Measurements from ENCODE around the gene UPF1.

Gene UPF1

DNA sequence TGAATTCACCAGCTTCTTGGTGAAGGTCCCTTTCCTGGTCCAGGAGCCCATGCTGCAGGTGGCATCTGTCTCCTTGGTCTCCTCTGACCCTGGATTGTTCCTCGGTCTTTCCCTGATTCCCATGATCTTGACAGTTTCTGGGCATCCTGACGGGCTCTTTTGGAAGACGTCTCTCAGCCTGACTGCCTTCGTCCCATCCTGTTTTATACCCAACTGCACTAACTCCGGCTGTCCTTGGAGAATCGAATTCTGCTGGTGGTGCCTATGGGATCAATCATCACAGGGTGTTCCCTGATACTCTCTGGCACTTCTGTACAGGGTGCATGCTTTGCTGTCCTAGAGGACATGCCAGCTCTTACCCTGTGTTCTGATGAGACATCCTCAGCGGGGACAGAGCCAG is 45.1 kb downstream of the UPF1 start:
- no peak for DNase-seq

DNA sequence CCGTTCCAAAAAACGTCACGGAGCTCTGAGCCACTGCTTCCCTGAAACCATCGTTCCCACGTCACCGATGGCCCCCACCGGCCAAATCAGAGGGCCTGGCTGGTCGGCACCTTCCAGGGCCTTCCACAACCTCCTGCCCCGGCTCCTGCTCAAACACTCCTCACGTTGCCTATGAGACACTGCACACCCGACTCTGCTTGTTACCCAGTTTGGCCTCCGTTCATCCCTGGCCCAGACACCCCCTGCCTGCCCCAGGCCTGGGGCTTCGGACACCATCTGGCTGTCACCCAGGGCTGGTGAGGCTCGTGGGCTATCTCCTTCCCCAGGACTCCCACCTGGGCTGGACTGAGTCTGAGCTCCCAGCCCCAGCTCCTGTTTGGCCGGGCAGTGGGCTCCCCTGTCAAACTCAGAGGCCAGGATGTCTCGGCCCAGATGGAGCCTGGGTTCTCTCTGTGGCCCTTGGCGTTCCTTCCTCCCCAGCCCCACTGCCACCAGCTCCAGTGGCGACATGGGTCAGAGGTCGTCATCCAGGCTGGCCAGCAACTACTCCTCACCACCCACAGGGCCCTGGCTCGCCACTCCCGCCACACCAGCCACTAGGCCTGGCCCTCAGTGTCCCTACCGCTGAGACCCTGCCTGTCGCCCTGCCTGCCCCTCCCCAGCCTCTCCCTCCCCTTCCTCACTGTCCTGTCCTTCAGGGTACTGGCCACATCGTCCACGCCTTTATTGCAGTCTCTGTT is 46.5 kb downstream of the UPF1 start:
- DNase-seq: no peak

DNA sequence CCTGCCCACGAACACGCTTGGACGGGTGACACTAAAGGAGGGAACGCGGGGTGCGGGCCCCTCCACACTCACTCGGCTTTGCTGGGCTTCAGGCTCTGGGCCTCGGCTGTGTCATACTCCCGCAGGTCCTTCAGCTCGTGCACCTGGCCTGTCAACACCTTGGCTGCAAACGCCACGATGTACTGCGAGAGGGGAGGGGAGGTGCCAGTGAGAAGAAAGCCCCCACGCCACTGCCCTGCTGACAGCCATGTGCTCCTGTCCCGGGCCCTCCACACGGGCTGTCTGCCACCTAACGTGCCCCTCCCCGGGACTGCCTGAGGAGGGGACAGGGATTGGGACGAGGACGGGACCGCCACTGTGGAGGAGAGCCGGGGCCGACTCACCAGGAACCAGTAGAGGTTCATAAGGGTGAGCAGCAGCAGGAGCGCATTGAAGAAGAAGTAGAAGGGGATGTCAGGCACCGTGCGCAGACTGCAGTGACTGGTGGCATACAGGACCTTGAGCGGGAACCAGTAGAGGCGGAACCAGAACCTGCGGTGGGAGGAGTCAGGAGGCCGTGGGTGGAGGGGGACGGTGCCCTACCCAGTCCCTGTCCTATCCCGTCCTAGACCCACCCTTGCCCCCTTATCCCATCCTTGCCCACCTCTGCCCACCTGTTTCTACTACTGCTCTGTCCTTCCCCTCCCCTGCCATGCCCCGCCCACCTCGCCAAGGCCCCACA is 47.3 kb downstream of the UPF1 start:
- DNase-seq: no peak

DNA sequence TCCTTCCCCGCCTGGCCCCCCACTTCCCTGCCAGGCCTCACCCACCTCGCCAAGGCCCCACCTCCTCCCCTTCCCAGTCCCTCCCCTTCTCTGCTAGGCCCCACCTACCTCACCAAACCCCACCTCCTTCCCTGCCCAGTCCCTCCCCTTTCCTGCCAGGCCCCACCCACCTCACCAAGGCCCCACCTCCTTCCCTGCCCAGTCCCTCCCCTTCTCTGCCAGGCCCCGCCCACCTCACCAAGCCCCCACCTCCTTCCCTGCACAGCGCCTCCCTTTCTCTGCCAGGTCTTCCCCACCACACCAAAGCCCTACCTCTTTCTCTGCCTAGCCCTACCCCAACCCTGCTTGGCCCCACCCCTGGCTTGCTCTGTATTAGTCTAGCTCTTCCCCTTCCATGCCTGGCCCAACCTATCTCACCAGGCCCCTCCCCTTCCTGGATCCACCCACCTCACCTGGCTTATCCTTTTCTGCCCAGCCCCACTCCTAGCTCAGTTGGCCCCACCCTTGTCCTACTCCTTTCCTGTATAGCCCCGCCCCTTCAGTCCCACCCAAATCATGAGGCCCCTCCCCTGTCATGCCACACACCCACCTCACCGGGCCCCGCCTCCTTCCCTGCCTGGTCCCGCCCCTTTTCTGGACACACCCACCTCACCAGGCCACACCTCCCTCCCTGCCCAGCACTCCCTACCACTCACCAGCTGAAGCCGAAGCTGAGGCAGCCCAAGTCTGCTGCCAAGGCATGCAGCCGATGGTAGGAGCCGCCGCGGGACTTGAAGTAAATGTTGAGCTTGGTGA is 48.0 kb downstream of the UPF1 start:
- DNase-seq: no peak

DNA sequence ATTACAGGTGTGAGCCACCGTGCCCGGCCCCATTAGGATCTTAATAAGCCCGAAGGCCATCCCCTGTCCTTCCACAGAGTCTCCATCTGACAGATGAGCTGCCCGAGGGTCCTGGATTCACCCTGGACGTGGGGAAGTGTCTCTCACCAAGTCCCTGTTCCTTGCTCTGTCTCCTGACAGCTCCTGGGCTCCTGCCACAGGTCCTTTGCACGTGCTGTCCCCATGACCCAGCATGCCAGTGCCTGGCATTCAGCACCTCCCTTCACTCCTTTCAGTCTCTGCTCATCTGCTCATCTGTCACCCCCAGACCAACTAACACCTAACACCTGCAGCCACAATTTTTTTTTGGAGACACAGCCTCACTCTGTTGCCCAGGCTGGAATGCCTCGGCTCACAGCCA is 49.7 kb downstream of the UPF1 start:
- peak; percentile 10 for DNase-seq

DNA sequence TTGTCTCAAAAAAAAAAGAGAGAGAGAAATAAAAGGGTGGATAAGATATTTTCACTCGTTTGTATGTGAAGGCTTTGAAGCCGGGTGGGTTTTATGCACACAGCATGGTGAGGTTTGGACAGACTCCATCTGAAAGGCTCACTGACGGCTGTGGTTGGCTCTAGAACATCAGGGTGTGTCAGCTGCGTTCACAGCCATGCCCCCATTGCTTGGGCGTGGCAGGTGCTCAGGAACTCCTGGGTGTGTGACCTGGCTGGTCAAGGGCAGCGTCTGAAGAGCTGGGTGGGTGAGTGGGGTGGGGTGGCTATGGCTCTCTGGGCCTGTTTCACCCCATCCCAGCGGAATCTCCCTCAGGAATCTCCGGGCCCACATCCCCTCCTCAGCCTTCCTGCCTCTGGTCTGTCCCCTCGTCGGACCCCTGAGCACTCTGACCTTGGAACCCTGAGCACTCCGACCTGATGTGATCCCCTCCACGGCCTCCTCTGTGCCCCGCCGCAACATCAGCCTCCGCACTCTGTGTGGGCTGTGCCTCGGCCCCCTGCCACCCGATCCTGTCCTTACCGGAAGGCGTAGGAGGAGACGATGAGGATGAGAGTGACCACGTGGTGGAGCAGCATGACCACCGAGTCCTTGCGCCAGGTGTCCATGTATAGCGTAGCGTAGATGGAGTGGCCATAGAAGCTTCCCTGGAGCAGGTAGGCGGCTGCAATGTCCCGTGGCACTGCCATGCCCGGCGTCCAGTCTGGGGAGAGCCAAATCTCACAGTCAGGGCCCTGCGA is 52.0 kb downstream of the UPF1 start:
- peak; percentile 12 for DNase-seq

DNA sequence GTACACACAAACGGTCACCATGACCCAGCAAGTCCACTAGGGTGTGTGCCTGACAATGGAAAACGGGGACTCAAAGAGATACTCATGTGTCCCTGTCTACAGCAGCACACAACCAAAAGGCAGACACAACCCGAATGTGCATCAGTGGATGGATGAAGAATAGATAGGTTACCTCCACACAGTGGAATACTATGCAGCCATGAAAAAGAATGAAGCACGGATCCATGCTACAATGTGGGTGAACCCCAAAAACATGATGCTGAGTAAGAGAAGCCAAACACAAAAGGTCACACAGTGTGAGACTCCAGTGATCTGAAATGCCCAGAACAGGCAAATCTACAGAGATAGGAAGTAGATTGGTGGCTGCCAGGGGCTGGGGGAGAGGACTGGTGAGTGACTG is 55.2 kb downstream of the UPF1 start:
- no peak for DNase-seq

DNA sequence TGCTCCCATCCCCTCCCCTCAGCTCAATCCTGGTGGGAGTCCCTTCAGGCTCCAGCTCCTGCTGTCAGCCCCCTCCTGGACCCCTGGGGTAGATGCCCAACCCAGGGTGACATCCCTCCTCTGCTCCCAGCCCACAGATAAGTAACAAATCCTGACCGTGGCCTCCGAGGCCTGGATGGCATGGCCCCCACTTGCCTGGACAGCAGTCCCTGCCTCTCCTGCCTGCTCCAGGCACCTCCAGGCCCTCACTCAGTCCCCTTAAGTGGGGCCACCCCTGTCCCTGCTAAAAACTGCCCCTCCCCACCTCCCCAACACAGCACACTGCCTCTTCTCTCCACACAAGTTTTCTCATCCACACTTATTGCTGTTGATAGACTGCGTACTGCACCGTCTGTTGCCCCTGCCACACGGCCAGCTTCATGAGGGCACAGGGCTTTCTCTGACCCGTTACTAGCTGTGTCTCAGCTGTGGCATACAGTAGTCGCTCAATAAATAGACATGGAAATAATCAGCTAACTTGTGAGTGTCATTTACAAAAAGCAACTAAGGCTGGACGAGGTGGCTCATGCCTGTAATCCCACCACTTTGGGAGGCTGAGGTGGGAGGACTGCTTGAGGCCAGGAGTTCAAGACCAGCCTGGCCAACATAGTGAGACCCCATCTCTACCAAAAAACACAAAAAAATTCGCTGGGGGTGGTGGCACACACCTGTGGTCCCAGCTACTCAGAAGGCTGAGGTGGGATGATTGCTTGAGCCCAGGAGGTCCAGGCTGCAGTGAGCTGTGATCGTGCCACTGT is 58.4 kb downstream of the UPF1 start:
- no peak for DNase-seq

DNA sequence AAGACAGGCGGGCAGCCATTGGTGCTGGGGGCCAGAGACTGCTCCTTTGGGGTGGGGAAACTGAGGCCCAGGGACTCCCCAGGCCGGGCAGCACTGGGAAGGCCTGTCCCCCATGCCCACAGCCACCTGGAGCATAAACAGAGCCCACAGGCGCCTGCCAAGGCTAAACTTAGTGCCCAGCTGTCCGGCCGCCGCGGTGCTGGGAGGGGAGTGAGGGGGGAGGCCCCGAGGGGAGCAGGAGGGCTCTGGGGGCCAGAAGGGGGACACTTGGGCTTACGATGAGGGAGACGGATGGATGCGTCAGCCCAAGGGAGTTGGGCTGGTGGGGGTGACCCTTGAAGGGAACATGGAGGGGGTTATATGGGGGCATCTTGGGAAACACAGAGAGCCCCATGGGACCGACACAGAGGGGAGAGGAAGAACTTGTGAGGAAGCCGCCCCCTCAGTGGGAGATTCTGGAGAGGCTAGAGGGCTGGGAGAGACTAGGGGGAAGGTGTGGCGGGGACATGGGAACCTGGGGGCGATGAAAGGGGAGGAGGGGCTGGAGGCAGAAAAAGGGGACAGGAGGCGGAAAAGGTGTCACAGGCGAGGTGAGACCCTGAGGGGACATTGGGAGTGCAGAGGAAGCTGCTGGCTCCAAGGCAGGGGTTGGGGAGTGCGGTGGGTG is 62.0 kb downstream of the UPF1 start:
- peak; percentile 55 for DNase-seq

DNA sequence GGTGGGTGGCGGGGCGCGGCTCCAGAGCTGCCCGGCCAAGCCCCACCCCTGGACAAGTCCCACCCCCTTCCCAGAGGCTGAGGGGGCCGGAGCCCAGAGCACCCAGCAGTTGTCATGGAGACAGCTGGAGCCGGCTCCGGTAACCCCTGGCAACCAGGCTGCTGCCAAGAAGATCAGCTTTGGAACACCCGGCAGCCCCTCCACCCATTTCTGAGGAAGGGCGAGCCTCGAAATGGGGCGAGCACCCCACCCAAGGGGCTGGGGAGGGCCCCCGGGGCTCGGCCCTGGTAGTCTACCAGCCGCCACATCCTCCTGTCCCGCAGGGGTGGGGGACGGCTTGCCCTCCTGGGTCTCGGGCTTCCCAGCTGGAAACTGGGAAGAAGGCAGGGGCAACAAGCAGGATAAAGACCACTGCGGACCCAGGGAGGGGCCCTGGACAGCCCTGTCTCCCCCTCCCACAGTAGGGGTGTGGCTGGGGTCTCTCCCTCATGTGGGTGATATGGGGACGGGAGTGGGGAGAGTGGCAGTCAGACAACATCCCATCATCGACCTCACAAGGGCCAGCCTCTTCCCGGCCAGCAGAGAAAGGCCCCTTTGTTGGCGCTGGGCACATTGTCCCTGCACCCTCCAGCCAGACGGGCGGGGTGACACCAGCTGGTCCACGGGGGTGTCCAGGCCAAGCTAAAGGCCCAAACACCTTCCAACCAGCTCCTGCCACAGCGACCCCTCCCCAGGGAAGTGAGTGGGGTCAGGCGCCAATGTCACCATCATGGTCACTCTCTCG is 62.7 kb downstream of the UPF1 start:
- peak; percentile 91 for DNase-seq

DNA sequence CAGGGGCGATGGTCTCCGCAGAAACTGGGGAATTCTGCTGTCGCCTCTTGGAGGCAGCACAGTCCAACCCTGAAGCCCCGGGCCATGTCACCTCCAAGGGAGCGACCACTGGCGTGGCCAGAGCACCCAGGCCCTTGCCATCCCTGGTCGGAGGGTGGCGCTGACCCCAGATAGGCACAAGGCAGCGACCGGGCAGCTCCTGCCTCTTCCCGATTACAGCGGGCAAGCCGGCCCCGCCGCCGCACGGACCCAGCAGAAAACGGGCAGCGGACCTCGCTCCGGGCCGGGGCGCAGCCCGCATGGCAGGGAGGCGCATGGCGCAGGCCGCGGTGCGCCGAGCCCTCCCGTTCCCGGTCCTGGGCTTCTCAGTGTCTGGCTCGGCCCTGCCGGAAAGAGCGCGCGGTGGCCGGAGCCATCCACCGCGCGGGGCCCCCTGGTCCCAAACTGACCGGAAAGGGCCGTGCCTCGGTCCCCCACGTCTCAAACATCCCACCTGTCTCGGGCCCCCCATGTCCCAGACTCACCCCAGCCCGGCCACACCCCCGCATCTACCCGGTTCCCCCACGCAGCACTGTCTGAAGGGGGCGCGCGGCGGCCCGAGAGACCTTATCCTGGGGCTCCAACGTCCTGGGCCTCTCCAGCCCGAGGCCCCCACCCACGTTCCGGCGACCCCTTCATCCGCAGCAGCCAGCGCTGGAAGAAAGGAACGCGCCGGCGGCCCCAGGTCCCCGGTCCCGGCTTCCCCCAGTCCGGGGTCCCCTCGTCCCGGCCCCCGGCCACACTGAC is 63.5 kb downstream of the UPF1 start:
- DNase-seq: peak; percentile 67

DNA sequence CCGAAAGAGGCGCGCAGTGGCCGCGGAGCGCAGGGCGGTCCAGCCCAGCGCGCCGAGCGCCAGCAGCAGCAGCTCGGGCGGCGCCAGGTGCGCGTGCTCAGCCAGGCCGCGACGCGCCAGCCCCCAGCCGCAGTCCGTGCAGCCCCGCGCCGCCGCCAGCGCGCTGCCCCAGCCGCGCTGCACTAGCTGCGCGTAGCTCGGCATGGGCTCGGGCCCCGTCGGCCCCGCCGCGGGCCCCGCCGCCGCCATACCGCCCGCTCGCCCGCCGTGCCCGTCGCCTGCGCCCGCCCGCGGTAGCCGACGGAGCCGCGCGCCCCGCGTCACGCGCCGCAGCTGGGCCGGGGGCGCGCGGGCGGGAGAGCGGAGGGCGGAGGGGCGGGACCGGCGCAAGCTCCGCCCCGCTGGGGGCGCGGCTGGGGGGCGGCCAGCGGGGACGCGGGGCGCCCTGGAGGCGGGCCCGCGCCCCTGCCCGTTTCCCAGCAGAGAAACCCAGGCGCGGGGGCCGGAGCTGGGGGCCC is 64.1 kb downstream of the UPF1 start, which contains the start of gene CERS1:
Gene CERS1, minus strand, starts transcription at position 335 of the 518 bp plus-strand sequence. Its CDS starts 86 bp downstream, at position 249.
- DNase-seq: peak; percentile 50

DNA sequence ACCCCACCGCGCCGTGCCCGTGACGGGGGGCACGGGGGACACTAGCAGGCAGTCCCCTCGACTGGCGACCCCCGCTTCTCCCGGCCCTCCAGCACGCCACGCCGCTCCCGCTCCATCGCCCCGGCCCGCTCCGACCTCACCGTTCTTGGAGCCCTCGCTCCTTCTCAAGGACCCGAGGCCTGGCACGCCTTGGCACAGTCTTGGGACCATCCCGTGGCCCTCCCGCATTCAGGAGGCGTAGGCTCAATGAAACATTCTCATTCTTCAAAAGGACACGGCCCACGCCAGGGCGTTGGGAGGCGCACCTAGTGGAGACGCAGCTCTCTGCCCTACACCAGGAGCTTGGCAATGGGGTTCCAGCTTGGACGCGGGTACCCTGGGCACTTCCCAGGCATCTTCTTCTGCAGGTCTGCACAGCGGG is 64.7 kb downstream of the UPF1 start:
- no peak for DNase-seq

DNA sequence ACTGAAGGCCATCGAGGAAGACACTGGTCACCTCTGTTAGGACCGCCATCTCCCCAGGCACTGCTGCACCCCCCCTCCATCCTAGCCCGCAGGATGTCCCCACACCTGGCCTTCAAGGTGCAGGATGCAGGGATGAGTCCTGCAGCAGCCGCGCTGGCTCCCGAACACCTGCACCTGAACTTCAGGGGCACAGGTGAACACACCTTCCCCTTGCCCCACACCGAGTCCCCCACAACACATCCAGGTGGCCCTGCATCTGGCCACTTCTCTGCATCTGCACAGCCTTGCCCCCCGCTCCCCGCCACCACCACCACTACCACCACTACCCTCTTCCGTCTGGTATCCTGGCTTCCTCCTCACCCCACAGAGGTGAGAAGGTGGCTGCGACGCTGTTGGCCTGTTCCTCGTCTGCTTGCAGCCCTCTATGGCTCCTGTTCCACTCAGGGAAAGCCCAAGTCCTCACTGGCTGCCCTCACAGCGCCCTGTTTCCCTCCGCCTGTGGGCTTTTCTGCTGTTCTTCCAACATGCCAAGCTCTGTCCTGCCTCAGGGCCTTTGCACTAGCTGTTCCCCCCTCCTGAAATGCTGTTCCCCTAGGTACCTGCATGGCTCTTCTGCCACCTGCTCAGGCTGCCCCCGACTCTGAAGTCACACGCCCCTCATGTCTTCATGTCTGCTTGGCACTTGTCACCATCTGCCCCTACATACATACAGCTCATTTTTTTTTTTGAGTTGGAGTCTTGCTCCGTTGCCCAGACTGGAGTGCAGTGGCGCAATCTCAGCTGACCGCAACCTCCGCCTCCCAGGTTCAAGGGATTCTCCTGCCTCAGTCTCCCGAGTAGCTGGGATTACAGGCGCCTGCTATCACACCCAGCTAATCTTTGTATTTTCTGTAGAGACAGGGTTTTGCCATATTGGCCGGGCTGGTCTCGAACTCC is 65.6 kb downstream of the UPF1 start:
- DNase-seq: no peak

DNA sequence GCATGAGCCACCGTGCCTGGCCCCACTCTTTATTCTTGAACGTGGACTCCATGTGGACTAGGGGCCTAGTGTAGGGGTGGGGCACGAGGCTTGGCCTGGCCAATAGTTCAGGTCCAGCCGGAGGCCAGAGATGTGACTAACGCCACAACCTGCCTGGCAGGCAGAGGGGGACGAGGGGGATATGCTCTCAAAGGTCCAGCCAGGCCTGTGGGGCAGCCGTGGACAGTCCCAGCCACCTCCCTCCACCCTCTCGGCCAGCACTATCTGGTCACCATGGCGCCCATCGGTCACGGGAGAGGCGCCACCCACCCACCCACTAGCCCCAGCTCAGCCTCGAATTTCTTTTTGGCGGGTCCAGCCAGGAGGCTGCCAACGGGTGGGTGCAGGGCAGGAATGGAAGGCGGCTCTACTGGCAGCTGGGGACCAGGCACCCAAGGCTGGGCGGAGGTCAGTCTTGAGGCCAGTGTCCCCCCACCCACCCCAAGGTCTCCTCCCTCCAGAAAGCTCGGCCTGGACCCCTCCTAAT is 66.4 kb downstream of the UPF1 start:
- DNase-seq: peak; percentile 60

DNA sequence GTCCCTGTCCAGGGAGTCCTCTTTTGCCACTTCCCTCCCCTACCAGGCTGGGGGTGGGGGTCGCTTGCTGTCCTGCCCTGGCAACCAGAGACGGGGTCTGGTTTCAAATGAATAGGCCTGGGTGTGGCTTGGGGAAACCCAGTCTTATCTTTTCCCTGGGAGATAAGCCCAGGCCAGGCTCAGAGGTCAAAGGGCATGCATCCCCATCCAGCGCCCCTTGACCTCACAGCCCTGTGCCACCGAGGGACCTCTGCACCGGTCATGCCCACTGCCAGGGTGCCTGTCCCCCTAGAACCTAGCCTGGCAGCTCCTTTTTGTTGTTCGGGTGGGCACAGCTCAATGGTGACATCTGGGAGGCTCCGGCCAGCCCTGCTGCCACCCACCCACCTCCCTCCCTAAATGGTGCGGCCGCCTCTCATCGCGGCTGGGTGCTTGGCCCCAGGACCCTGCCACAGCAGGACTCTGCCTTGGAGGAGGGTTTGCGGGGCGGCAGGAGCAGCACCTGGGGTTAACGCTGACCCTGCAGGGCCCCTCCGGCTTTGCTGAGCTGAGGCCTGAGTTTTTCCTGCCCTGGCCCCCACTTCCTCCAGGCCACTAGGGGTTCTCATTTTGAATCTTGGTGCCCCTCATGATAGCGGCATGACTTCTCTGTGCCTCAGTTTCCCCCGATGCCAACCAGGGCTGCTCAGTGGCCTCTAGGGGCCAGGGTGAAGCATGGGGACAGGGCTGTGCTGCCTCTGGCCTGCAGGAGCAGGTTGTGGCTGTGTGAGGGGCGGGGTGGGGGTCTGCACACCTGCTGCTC is 67.0 kb downstream of the UPF1 start:
- DNase-seq: no peak

Measured in right hindlimb (tissue), 1 donor.